LNCaP clone FGC (cell line): ENCODE measurements around the gene STRADA.

Source experiments
- DNase-seq: peaks from one replicate; pipeline ENCODE4 v3.0.0-alpha.2; 2011; ENCODE audit warnings: low read depth
- H3K4me3 ChIP-seq: 2 replicates; pipeline ENCODE4 v1.5.1; 2011; ENCODE audit warnings: mild to moderate bottlenecking, low read depth, low read length, control low read depth
- TF ChIP-seq, protein P1 (sequence below): IDR thresholded peaks from 2 replicates; pipeline ENCODE4 v1.5.1; 2012; ENCODE audit warnings: mild to moderate bottlenecking; ENCODE audit not compliant: control insufficient read depth, insufficient read depth; ENCODE audit errors: extremely low read depth

The STRADA gene

DNA sequence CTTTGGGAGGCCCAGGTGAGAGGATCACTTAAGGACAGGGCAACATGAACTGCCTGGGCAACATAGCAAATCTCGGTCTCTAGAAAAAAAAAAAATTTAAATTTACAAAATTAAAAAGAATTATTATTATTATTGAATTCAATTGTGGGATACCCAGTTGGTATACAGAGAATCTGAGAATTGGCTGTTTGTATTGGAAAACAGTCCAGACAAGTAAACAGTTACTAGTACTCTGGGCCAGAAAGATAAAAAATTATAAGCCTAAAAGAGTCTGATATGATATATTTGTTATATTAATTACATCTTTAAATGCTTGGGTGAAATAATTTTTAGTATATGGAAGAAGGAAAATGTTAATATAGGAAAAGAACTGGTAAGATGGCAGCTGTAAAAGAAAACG is 16.8 kb upstream of the STRADA start:
- TF ChIP-seq, protein P1, sequence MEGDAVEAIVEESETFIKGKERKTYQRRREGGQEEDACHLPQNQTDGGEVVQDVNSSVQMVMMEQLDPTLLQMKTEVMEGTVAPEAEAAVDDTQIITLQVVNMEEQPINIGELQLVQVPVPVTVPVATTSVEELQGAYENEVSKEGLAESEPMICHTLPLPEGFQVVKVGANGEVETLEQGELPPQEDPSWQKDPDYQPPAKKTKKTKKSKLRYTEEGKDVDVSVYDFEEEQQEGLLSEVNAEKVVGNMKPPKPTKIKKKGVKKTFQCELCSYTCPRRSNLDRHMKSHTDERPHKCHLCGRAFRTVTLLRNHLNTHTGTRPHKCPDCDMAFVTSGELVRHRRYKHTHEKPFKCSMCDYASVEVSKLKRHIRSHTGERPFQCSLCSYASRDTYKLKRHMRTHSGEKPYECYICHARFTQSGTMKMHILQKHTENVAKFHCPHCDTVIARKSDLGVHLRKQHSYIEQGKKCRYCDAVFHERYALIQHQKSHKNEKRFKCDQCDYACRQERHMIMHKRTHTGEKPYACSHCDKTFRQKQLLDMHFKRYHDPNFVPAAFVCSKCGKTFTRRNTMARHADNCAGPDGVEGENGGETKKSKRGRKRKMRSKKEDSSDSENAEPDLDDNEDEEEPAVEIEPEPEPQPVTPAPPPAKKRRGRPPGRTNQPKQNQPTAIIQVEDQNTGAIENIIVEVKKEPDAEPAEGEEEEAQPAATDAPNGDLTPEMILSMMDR = no peak
- H3K4me3 ChIP-seq = no peak overlapping the region
- no peak for DNase-seq

DNA sequence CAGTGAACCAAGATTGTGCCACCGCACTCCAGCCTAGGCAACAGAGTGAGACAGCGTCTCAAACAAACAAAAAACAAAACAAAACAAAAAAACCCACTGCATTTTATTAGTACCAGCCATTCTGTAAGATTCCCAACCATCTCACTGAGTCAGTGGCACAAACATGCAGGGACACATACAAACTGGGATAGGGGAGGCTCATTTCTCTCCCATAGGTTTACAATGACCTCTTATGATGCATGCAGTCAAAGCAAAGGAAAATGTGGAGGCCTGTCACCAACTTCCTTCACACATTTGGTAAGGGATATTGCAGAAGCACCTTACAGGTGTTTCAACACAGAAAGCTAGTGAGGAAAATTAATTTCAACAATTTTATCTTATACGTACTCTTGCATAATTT is 12.4 kb upstream of the STRADA start:
- DNase-seq = no peak
- TF ChIP-seq, protein P1 = no peak
- no peak overlapping the region for H3K4me3 ChIP-seq

DNA sequence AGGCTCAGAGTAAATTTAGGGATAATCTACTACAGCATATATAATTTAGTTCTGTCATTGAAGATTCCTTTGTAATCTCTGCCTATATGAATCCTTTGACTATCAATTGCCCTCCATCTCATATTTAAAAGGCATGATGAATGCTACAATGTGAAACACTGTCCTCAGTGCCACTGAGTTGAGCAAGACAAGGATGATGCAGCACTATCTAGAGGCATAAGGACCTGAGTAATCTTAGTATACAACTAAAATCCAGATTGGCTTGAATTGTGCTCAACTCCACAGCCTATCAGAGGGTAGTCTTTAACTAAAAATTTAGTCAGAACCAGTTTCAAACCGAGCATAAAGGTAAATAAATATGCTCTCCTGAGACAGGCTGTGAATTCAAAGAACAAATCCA is 11.6 kb upstream of the STRADA start:
- no peak for DNase-seq
- TF ChIP-seq, protein P1 = no peak
- H3K4me3 ChIP-seq = no peak overlapping the region

DNA sequence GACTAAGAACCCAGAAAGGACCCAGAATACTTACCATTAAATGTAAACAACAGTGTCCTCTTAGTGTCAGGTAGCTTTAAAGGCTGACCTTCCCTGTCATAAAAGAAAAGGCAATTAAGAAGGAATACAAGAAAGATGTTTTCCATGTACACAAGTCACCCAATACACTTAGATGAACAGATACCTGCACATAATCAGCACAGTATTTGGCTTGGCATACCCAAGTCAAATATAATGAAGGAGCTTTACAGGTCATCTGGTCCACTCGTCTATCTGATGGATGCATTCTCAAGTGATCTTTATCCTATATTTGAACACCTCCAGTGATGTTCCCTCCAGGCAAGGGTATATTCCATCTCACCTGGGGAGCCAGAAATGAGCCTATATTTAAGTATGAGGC is 11.1 kb upstream of the STRADA start:
- peak; percentile 81 for DNase-seq
- TF ChIP-seq, protein P1 = no peak
- H3K4me3 ChIP-seq = no peak overlapping the region

DNA sequence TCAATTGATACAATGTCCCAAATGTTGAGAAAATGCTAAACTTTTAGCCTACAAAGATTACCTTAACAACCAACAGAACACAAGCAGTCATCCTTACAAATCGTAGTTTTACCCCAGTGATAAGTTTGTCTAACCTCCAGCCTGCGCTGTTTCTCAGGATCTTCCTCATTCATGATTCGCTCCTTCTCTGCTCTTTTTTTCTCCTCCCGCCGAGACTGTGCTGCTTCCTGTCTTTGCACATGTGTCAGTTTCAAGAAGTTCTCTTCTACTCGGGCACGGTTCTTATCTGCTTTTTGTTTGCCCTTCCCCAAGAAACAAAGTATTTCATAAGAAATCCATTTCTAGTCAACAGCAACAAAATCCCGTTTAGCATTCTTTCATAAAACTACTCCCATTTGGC is 10.2 kb upstream of the STRADA start:
- H3K4me3 ChIP-seq = no peak overlapping the region
- TF ChIP-seq, protein P1 = no peak
- DNase-seq = no peak

DNA sequence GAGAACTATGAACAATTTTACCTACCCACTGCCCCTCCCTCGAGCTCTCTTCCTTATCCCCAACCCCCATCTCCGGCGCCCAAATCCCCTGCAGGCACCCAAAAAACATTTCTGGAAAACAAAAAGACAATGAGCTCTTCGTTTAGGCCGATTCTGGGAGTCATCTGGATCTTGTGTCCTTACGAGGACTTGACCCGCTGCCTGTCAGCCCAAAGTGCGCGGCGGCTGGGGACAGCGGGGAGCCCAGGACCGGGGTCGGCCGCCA is 524 bp downstream of the STRADA start:
- DNase-seq = no peak
- TF ChIP-seq, protein P1 = no peak
- H3K4me3 ChIP-seq = peak overlapping the region; percentile 83

DNA sequence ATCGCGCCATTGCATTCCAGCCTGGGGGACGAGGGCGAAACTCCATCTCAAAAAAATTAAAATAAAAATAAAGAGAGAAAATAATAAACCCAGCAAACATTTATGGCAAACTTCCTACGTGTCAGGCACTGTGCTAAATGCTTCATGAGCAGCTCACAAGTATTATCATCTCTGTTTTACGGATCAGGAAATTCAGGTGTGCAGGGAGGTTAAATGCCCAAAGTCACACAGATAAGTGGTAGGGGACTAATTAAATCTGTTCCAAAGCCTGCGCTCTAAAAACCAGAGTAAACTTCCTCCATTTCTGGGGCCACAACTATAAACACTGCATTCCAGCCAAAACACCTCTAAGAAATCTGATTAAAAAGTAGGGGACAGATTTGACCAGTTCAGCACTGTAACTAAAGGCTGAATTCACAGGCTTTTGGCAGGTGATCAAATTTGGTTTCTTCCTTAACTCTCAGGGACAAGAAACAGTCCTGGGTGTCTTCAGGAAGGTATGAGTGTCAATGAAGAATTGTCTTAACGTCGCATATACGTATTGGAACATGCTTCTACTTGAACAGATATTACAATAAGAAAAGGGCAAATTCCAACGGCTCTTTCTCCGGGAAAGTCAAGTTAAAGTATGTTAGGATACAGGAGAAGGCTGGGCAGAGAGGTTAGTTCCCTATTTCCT is 996 bp downstream of the STRADA start:
- H3K4me3 ChIP-seq = peak overlapping the region; percentile 83
- no peak for DNase-seq
- TF ChIP-seq, protein P1 = no peak
